ENCODE measurements around the gene KIF14. TPM values are rescaled to one million over a fixed set of nuclear protein-coding genes. Genes with fewer than 3 reads are reported as not detected.

The KIF14 gene
- total RNA-seq, 1 experiment from 2014 or later = 39.7 TPM

DNA sequence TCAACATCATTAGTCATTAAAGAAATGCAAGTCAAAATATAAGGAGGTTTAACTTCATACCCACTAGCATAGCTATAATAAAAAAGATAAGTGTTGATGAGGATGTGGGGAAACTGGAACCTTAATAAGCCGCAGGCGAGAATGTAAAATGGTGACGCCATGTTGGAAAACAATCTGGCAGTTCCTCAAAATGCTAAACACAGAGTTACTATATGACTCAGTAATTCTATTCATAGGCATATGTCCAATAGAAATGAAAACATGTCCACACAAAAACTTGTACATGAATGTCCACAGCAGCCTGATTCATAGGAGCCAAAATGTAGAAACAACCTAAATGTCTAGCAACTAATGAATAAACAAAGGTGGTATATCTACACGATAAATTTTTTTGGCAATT lies 26.0 kb upstream of the KIF14 start:
- Histone ChIP-seq H3K4me1 (ENCODE audit: insufficient read depth, low read length, poor library complexity, severe bottlenecking) (no peaks in the 10 kb centered on the region), H3K27ac (ENCODE audit: low read depth, low read length, poor library complexity, severe bottlenecking) (no peak overlapping the region), H3K27me3 (replicated peaks; ENCODE audit: insufficient read depth, low read depth, low read length, poor library complexity) (no peaks in the 10 kb centered on the region), H3K4me3 (ENCODE audit: low read depth, low read length, poor library complexity, severe bottlenecking) (no peak overlapping the region), H3K36me3 (ENCODE audit: insufficient read depth, low read length, poor library complexity, severe bottlenecking) (peaks cover 7% of the 10 kb centered on the region), H3K9me3 (ENCODE audit: low read depth, low read length, poor library complexity, severe bottlenecking) (no peaks in the 10 kb centered on the region)
- CTCF ChIA-PET = no interaction called here
- TF ChIP-seq, protein P1, sequence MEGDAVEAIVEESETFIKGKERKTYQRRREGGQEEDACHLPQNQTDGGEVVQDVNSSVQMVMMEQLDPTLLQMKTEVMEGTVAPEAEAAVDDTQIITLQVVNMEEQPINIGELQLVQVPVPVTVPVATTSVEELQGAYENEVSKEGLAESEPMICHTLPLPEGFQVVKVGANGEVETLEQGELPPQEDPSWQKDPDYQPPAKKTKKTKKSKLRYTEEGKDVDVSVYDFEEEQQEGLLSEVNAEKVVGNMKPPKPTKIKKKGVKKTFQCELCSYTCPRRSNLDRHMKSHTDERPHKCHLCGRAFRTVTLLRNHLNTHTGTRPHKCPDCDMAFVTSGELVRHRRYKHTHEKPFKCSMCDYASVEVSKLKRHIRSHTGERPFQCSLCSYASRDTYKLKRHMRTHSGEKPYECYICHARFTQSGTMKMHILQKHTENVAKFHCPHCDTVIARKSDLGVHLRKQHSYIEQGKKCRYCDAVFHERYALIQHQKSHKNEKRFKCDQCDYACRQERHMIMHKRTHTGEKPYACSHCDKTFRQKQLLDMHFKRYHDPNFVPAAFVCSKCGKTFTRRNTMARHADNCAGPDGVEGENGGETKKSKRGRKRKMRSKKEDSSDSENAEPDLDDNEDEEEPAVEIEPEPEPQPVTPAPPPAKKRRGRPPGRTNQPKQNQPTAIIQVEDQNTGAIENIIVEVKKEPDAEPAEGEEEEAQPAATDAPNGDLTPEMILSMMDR (conservative IDR thresholded peaks at IDR 0.05; ENCODE audit: low read depth, low read length) = no peak
- TF ChIP-seq EZH2 (IDR thresholded peaks at IDR 0.05; ENCODE audit: borderline replicate concordance, low read depth, low read length, poor library complexity, severe bottlenecking) = no peak
- intact Hi-C loops (cut with micrococcal nuclease; ENCODE audit: unreplicated experiment) = no loop called here
- BruUV-seq (replicated peaks) = no TSS peak
- POLR2A ChIA-PET (ENCODE audit: low non-redundant PET) = no interaction called here
- no peak for DNase-seq (ENCODE audit: low spot score)

DNA sequence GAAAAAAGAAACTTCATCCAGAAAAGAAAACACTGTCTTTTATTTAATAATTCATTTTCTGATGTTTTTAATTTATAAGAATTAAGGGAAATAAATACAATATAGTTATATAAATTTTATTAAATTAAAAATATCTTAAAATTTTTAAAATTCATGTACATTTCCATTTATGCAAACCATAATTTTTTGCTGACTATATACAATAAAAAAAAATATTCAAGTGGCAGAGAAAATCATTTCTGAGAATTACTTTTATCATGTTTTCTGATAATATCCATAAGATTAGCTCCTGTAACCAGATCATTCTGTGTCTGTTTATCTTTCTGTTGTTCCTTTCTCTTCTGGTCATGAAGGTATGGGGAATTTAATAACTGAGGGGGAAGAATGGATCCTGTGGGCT lies 23.5 kb upstream of the KIF14 start:
- no peak for DNase-seq (ENCODE audit: low spot score)
- H3K27ac ChIP-seq (ENCODE audit: low read depth, low read length, poor library complexity, severe bottlenecking) = no peak overlapping the region
- H3K27me3 ChIP-seq (replicated peaks; ENCODE audit: insufficient read depth, low read depth, low read length, poor library complexity) = no peaks in the 10 kb centered on the region
- peaks cover 7% of the 10 kb centered on the region for H3K36me3 ChIP-seq (ENCODE audit: insufficient read depth, low read length, poor library complexity, severe bottlenecking)
- H3K4me3 ChIP-seq (ENCODE audit: low read depth, low read length, poor library complexity, severe bottlenecking) = no peak overlapping the region
- ChIA-PET CTCF (no interaction called here), POLR2A (ENCODE audit: low non-redundant PET) (no interaction called here)
- H3K9me3 ChIP-seq (ENCODE audit: low read depth, low read length, poor library complexity, severe bottlenecking) = no peaks in the 10 kb centered on the region
- no peak for TF ChIP-seq EZH2 (IDR thresholded peaks at IDR 0.05; ENCODE audit: borderline replicate concordance, low read depth, low read length, poor library complexity, severe bottlenecking)
- TF ChIP-seq, protein P1 (conservative IDR thresholded peaks at IDR 0.05; ENCODE audit: low read depth, low read length) = no peak
- intact Hi-C loops (cut with micrococcal nuclease; ENCODE audit: unreplicated experiment) = no loop called here
- peaks cover 13% of the 10 kb centered on the region for H3K4me1 ChIP-seq (ENCODE audit: insufficient read depth, low read length, poor library complexity, severe bottlenecking)
- no TSS peak for BruUV-seq (replicated peaks)

DNA sequence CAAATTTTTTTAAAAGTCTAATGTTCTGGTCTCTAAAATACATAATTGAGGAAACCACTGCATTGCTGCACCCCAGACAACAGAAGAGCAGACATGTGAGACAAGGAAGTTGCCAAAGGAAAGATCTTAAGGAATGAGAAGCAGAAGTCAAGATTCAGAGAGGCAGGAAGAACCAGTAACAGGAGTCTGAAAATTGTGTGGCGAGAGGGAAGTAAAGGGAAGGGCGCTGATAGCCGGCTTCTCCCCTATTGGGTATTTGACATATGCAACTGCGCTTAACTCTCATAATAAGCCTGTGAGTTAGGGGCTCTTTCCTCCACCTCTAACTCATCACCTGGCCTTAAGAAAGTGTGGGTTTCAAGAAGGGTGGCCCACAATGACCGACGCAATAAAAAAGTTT lies 21.9 kb upstream of the KIF14 start:
- no peaks in the 10 kb centered on the region for H3K36me3 ChIP-seq (ENCODE audit: insufficient read depth, low read length, poor library complexity, severe bottlenecking)
- H3K4me3 ChIP-seq (ENCODE audit: low read depth, low read length, poor library complexity, severe bottlenecking) = no peak overlapping the region
- BruUV-seq (replicated peaks) = no TSS peak
- H3K4me1 ChIP-seq (ENCODE audit: insufficient read depth, low read length, poor library complexity, severe bottlenecking) = peaks cover 13% of the 10 kb centered on the region
- CTCF ChIA-PET = no interaction called here
- H3K27me3 ChIP-seq (replicated peaks; ENCODE audit: insufficient read depth, low read depth, low read length, poor library complexity) = no peaks in the 10 kb centered on the region
- intact Hi-C loops (cut with micrococcal nuclease; ENCODE audit: unreplicated experiment) = no loop called here
- no peak overlapping the region for H3K27ac ChIP-seq (ENCODE audit: low read depth, low read length, poor library complexity, severe bottlenecking)
- H3K9me3 ChIP-seq (ENCODE audit: low read depth, low read length, poor library complexity, severe bottlenecking) = no peaks in the 10 kb centered on the region
- POLR2A ChIA-PET (ENCODE audit: low non-redundant PET) = no interaction called here
- TF ChIP-seq, protein P1 (conservative IDR thresholded peaks at IDR 0.05; ENCODE audit: low read depth, low read length) = no peak
- TF ChIP-seq EZH2 (IDR thresholded peaks at IDR 0.05; ENCODE audit: borderline replicate concordance, low read depth, low read length, poor library complexity, severe bottlenecking) = no peak
- DNase-seq (ENCODE audit: low spot score) = no peak
